ENCODE measurements around the gene UST. TPM values are rescaled to one million over a fixed set of nuclear protein-coding genes. Genes with fewer than 3 reads are reported as not detected.

Gene UST
- total and polyA plus RNA-seq, 9 of the 15 experiments (the other 6 are each of a cell fraction or from before 2014, with no cell fraction given), result 0.04 to 0.10 TPM; not detected in 7

DNA sequence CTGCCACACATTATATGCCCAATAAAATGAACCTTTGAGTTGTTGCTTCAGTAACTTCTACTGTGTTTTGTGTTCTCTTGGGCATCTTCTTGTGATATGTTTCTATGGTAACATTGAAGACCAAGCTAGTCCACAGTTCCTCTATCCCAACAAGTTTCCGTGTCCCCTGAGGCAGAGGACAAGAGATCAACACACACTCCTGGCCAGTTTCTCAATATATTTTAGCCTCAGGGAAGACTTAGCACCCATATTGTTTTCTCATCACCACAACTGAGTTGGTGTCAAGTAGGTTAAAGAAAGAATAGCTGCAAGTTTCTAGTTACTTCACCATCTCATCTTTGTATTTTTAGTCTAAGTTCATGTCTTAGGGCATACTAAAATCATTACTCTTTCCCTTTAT, 277.5 kb downstream of the UST start:
- no peak for FAIRE-seq
- intact Hi-C loops (cut with micrococcal nuclease), result no loop called here
- H3K9me3 ChIP-seq (replicated peaks; ENCODE audit: control insufficient read depth, insufficient read depth, low read depth, low read length), result 0 out of 2 replicates have a peak, but pooled peaks cover 2% of the 10 kb centered on the region
- no peak for ATAC-seq
- in situ Hi-C loops (cut with MboI), result no loop called here
- no peaks in the 10 kb centered on the region for H3K36me3 ChIP-seq (ENCODE audit: control insufficient read depth, insufficient read depth, low read length)
- POLR2A ChIA-PET, result no interaction called here
- no peaks in the 10 kb centered on the region for H4K20me1 ChIP-seq (replicated peaks; ENCODE audit: control insufficient read depth, insufficient read depth, low read length)
- H3K4me1 ChIP-seq (replicated peaks in 1 of 2; ENCODE audit: control insufficient read depth in 2 of 2, insufficient read depth in 2 of 2, low read length in 2 of 2), result no peaks in the 10 kb centered on the region
- no peak overlapping the region for H2AFZ ChIP-seq (ENCODE audit: low read depth, low read length)
- 0% methylated on average over 1 of the region's 1 CpG for WGBS (ENCODE audit: insufficient coverage, low coverage, missing lambda C conversion rate)
- H3K9ac ChIP-seq (ENCODE audit: insufficient read depth in 1 of 2, low read depth in 2 of 2, low read length in 2 of 2), result no peak overlapping the region
- no peak overlapping the region for H3K4me2 ChIP-seq (ENCODE audit: insufficient read depth, low read length)
- no peak overlapping the region for H3K27ac ChIP-seq (ENCODE audit: extremely low read depth, low read depth, low read length)
- BruUV-seq (replicated peaks), result no TSS peak
- H3K27me3 ChIP-seq (ENCODE audit: control insufficient read depth in 2 of 2, insufficient read depth in 2 of 2, low read length in 2 of 2), result peaks cover 6% of the 10 kb centered on the region in 2 experiments; a peak in 3 of 5 replicates
- no peak for TF ChIP-seq CBX1 (IDR thresholded peaks at IDR 0.05; ENCODE audit: low read depth)
- TF ChIP-seq ZNF239 (CRISPR knock-in tag; IDR thresholded peaks at IDR 0.05), result no peak
- TF ChIP-seq PCBP1 (IDR thresholded peaks at IDR 0.05; ENCODE audit: low read depth, low read length, poor library complexity, severe bottlenecking), result no peak
- TF ChIP-seq, protein P1, sequence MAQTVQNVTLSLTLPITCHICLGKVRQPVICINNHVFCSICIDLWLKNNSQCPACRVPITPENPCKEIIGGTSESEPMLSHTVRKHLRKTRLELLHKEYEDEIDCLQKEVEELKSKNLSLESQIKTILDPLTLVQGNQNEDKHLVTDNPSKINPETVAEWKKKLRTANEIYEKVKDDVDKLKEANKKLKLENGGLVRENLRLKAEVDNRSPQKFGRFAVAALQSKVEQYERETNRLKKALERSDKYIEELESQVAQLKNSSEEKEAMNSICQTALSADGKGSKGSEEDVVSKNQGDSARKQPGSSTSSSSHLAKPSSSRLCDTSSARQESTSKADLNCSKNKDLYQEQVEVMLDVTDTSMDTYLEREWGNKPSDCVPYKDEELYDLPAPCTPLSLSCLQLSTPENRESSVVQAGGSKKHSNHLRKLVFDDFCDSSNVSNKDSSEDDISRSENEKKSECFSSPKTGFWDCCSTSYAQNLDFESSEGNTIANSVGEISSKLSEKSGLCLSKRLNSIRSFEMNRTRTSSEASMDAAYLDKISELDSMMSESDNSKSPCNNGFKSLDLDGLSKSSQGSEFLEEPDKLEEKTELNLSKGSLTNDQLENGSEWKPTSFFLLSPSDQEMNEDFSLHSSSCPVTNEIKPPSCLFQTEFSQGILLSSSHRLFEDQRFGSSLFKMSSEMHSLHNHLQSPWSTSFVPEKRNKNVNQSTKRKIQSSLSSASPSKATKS (CRISPR knock-in tag; IDR thresholded peaks at IDR 0.05), result no peak
- no peak for TF ChIP-seq TSC22D4 (tag; IDR thresholded peaks at IDR 0.05)
- H3K9me1 ChIP-seq (ENCODE audit: control insufficient read depth, insufficient read depth, low read length), result no peaks in the 10 kb centered on the region
- CTCF ChIA-PET (ENCODE audit: low intra/inter-chr PET ratio), result no interaction called here
- no peak for DNase-seq (ENCODE audit: extremely low read depth in 1 of 4, low spot score in 3 of 4)
- no peak overlapping the region for H3K4me3 ChIP-seq
- no peaks in the 10 kb centered on the region for H3K79me2 ChIP-seq (ENCODE audit: control insufficient read depth, insufficient read depth, low read length)
